Trophoblast cell (in vitro differentiated cells and primary cell): Measurements from ENCODE around the gene PCDHB14.
"Not testable (repeated sequence)": the region's sequence is repeated elsewhere in the genome, so short reads cannot be mapped to it uniquely, and the experiment has no call there.

Experiments
- DNase-seq, 2 donors: peaks; one replicate each; pipeline ENCODE4 v3.0.0-alpha.2; 2016
- H2AFZ ChIP-seq: 2 replicates; pipeline ENCODE4 v1.6.1; 2013; ENCODE audit warnings: low read length, moderate library complexity, mild to moderate bottlenecking; ENCODE audit not compliant: insufficient read depth, poor library complexity
- H2AK5ac ChIP-seq: 2 replicates; pipeline ENCODE4 v1.6.1; 2013; ENCODE audit warnings: mild to moderate bottlenecking, low read length
- H2BK120ac ChIP-seq: 2 replicates; pipeline ENCODE4 v1.6.1; 2013; ENCODE audit warnings: low read length, mild to moderate bottlenecking, moderate library complexity; ENCODE audit not compliant: insufficient read depth, poor library complexity
- H2BK12ac ChIP-seq: 2 replicates; pipeline ENCODE4 v1.6.1; 2013; ENCODE audit warnings: mild to moderate bottlenecking, low read length, moderate library complexity
- H2BK5ac ChIP-seq: 2 replicates; pipeline ENCODE4 v1.6.1; 2013; ENCODE audit warnings: low read length, low read depth, moderate library complexity, mild to moderate bottlenecking; ENCODE audit not compliant: poor library complexity
- H3K14ac ChIP-seq: 2 replicates; pipeline ENCODE4 v1.6.1; 2013; ENCODE audit warnings: mild to moderate bottlenecking, low read length
- H3K18ac ChIP-seq: 2 replicates; pipeline ENCODE4 v1.6.1; 2013; ENCODE audit warnings: mild to moderate bottlenecking, low read length
- H3K23ac ChIP-seq: 2 replicates; pipeline ENCODE4 v1.6.1; 2013; ENCODE audit warnings: low read length
- H3K27ac ChIP-seq: 2 replicates; pipeline ENCODE4 v1.5.1; 2013; ENCODE audit warnings: low read depth, mild to moderate bottlenecking, inconsistent platforms, low read length, moderate library complexity
- H3K27me3 ChIP-seq: 2 replicates; pipeline ENCODE4 v1.6.1; 2013; ENCODE audit warnings: inconsistent platforms, mild to moderate bottlenecking, low read length, moderate library complexity; ENCODE audit not compliant: insufficient read depth
- H3K36me3 ChIP-seq, 2 experiments: 1 replicate in 1 of 2; 2 replicates in 1 of 2; pipeline ENCODE4 v1.6.1; 2013; ENCODE audit warnings: low read length in 2 of 2, mild to moderate bottlenecking in 2 of 2, moderate library complexity in 1 of 2; ENCODE audit not compliant: insufficient read depth in 2 of 2, control insufficient read depth in 1 of 2
- H3K4ac ChIP-seq: 2 replicates; pipeline ENCODE4 v1.6.1; 2013; ENCODE audit warnings: low read depth, mild to moderate bottlenecking, low read length, moderate library complexity
- H3K4me1 ChIP-seq, 2 experiments: 1 replicate in 1 of 2; 2 replicates in 1 of 2; pipeline ENCODE4 v1.6.1; 2013; ENCODE audit warnings: low read length in 2 of 2, mild to moderate bottlenecking in 2 of 2, moderate library complexity in 1 of 2; ENCODE audit not compliant: insufficient read depth in 2 of 2, control insufficient read depth in 1 of 2
- H3K4me2 ChIP-seq: 2 replicates; pipeline ENCODE4 v1.6.1; 2013; ENCODE audit warnings: inconsistent platforms, mild to moderate bottlenecking, low read length, moderate library complexity
- H3K4me3 ChIP-seq: 2 replicates; pipeline ENCODE4 v1.5.1; 2013; ENCODE audit warnings: mild to moderate bottlenecking, low read depth, low read length, inconsistent platforms
- H3K79me1 ChIP-seq: one replicate; pipeline ENCODE4 v1.6.1; 2013; ENCODE audit warnings: low read length
- H3K79me2 ChIP-seq: 2 replicates; pipeline ENCODE4 v1.6.1; 2013; ENCODE audit warnings: low read length, mild to moderate bottlenecking; ENCODE audit not compliant: control insufficient read depth, insufficient read depth, poor library complexity
- H3K9ac ChIP-seq: 2 replicates; pipeline ENCODE4 v1.6.1; 2013; ENCODE audit warnings: mild to moderate bottlenecking, low read length
- H3K9me3 ChIP-seq: 2 replicates; pipeline ENCODE4 v1.6.1; 2013; ENCODE audit warnings: low read depth, mild to moderate bottlenecking, control low read depth, inconsistent platforms, low read length; ENCODE audit not compliant: insufficient read depth
- H4K12ac ChIP-seq: 2 replicates; pipeline ENCODE4 v1.6.1; 2013; ENCODE audit warnings: low read depth, mild to moderate bottlenecking, low read length, moderate library complexity
- H4K8ac ChIP-seq: 2 replicates; pipeline ENCODE4 v1.6.1; 2013; ENCODE audit warnings: low read depth, mild to moderate bottlenecking, low read length, moderate library complexity
- H4K91ac ChIP-seq: one replicate; pipeline ENCODE4 v1.6.1; 2013; ENCODE audit warnings: low read depth, mild to moderate bottlenecking, low read length, moderate library complexity
- WGBS: extraction: QIAGEN DNeasy Blood & Tissue Kit; methylation state at CpG from one replicate; pipeline ENCODE4 v1.1.7; 2013; ENCODE audit warnings: missing lambda C conversion rate; ENCODE audit not compliant: insufficient read length, insufficient coverage; ENCODE audit errors: extremely low coverage; 5-methylcytosine and 5-hydroxymethylcytosine counted together

PCDHB14 gene

DNA sequence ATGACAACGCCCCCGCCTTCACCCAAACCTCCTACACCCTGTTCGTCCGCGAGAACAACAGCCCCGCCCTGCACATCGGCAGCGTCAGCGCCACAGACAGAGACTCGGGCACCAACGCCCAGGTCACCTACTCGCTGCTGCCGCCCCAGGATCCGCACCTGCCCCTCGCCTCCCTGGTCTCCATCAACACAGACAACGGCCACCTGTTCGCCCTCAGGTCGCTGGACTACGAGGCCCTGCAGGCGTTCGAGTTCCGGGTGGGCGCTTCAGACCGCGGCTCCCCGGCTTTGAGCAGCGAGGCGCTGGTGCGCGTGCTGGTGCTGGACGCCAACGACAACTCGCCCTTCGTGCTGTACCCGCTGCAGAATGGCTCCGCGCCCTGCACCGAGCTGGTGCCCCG, 43.8 kb upstream of the PCDHB14 start:
- H2BK12ac ChIP-seq, H4K12ac ChIP-seq, H3K4me2 ChIP-seq, H3K9me3 ChIP-seq, H2AK5ac ChIP-seq, H2BK5ac ChIP-seq, DNase-seq, H3K4ac ChIP-seq, H3K23ac ChIP-seq, H4K8ac ChIP-seq, H3K9ac ChIP-seq, H3K18ac ChIP-seq, H2AFZ ChIP-seq, H3K27me3 ChIP-seq, H3K4me3 ChIP-seq, H3K79me1 ChIP-seq, H3K36me3 ChIP-seq, H3K14ac ChIP-seq, H4K91ac ChIP-seq, H2BK120ac ChIP-seq, H3K27ac ChIP-seq, H3K79me2 ChIP-seq, H3K4me1 ChIP-seq: not testable (repeated sequence)
- WGBS: no CpG with 5 or more reads among the region's 39 CpGs

DNA sequence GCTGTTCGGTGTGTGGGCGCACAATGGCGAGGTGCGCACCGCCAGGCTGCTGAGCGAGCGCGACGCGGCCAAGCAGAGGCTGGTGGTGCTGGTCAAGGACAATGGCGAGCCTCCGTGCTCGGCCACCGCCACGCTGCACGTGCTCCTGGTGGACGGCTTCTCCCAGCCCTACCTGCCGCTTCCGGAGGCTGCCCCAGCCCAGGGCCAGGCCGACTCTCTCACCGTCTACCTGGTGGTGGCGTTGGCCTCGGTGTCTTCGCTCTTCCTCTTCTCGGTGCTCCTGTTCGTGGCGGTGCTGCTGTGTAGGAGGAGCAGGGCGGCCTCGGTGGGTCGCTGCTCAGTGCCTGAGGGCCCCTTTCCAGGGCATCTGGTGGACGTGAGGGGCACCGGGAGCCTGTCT, 43.3 kb upstream of the PCDHB14 start:
- not testable (repeated sequence) for H3K9me3 ChIP-seq, H3K23ac ChIP-seq, H3K14ac ChIP-seq, H3K36me3 ChIP-seq, H4K12ac ChIP-seq, DNase-seq, H3K9ac ChIP-seq, H2BK12ac ChIP-seq, H3K27me3 ChIP-seq, H3K79me1 ChIP-seq, H3K4me2 ChIP-seq, H3K18ac ChIP-seq, H3K79me2 ChIP-seq, H2BK120ac ChIP-seq, H3K4me1 ChIP-seq, H2AFZ ChIP-seq, H3K4ac ChIP-seq, H3K4me3 ChIP-seq, H4K8ac ChIP-seq, H2AK5ac ChIP-seq, H2BK5ac ChIP-seq, H4K91ac ChIP-seq, H3K27ac ChIP-seq
- whole genome bisulfite sequencing: no CpG with 5 or more reads among the region's 32 CpGs

DNA sequence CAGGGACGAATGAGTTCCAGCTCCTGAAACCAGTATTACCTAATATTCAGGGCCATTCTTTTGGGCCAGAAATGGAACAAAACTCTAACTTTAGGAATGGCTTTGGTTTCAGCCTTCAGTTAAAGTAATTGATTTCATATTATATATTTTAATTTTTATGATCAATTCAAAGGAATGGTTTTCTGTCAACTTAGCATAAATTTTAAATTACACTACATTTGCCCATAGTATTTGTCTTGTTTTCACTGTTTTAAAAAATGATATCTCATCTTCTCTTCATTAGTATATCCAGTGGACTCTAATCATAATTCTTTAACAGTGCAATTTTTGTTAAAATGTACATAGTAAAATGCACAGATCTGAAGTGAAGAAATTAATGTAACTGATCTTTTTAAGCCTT, 42.8 kb upstream of the PCDHB14 start:
- H3K23ac ChIP-seq: no peak overlapping the region
- no peak overlapping the region for H3K4ac ChIP-seq
- H3K79me1 ChIP-seq: no peaks in the 10 kb centered on the region
- no peaks in the 10 kb centered on the region for H3K4me1 ChIP-seq
- no CpG with 5 or more reads among the region's 1 CpG for WGBS
- H3K4me3 ChIP-seq: no peak overlapping the region
- H4K12ac ChIP-seq: no peak overlapping the region
- H3K27ac ChIP-seq: no peak overlapping the region
- no peak overlapping the region for H3K4me2 ChIP-seq
- no peak overlapping the region for H2AFZ ChIP-seq
- no peak overlapping the region for H4K91ac ChIP-seq
- H2BK120ac ChIP-seq: no peak overlapping the region
- H2AK5ac ChIP-seq: no peak overlapping the region
- no peak overlapping the region for H3K18ac ChIP-seq
- no peaks in the 10 kb centered on the region for H3K27me3 ChIP-seq
- peaks cover 2% of the 10 kb centered on the region for H3K9me3 ChIP-seq
- H3K14ac ChIP-seq: no peak overlapping the region
- no peak for DNase-seq
- H3K79me2 ChIP-seq: no peaks in the 10 kb centered on the region
- H4K8ac ChIP-seq: no peak overlapping the region
- no peaks in the 10 kb centered on the region for H3K36me3 ChIP-seq
- no peak overlapping the region for H2BK12ac ChIP-seq
- H3K9ac ChIP-seq: no peak overlapping the region
- no peak overlapping the region for H2BK5ac ChIP-seq

DNA sequence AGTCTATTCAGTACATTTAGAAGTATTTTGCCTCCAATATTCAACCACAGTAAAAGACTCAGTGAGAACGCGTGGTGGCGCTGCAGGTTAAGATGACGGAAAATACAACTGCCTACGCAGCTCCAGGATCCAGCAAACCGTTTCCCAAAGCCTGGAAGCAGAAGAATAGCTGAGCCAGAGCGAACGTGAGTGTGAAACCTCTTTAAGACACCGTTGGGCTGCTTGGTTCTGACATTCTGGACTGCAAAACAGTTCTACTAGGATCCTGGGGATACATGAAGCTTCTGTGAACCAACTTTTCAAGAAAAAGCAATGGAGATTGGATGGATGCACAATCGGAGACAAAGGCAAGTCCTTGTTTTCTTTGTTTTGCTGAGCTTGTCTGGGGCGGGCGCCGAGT, 40.9 kb upstream of the PCDHB14 start, which contains the start of gene PCDHB16:
Gene PCDHB16, plus strand, starts transcription at position 140 of the 400 bp plus-strand sequence. Its CDS starts 173 bp downstream, at position 313.
- no peak within 1 kb of the TSS for H3K14ac ChIP-seq
- peak within 1 kb of the TSS; percentile 61 for H3K4me2 ChIP-seq
- peak within 1 kb of the TSS; percentile 54 for H3K9ac ChIP-seq
- H4K8ac ChIP-seq: peak within 1 kb of the TSS; percentile 14
- H3K18ac ChIP-seq: no peak within 1 kb of the TSS
- H3K4me3 ChIP-seq: peak within 1 kb of the TSS; percentile 60
- no peak within 1 kb of the TSS for H4K91ac ChIP-seq
- H3K79me2 ChIP-seq: no peaks in the 10 kb centered on the region
- H4K12ac ChIP-seq: peak within 1 kb of the TSS; percentile 44
- no peak within 1 kb of the TSS for H2AK5ac ChIP-seq
- H3K27ac ChIP-seq: no peak within 1 kb of the TSS
- no peaks in the 10 kb centered on the region for H3K4me1 ChIP-seq
- no peak within 1 kb of the TSS for H2BK120ac ChIP-seq
- H3K9me3 ChIP-seq: peaks cover 2% of the 10 kb centered on the region
- H3K36me3 ChIP-seq: no peaks in the 10 kb centered on the region
- H2BK12ac ChIP-seq: no peak within 1 kb of the TSS
- no peak within 1 kb of the TSS for H2BK5ac ChIP-seq
- peak within 1 kb of the TSS; percentile 1 for H2AFZ ChIP-seq
- no peak for DNase-seq
- H3K79me1 ChIP-seq: no peaks in the 10 kb centered on the region
- no peak within 1 kb of the TSS for H3K23ac ChIP-seq
- no CpG with 5 or more reads among the region's 13 CpGs for WGBS
- H3K4ac ChIP-seq: no peak within 1 kb of the TSS
- H3K27me3 ChIP-seq: no peaks in the 10 kb centered on the region
